ENCODE data around the gene INPP5A. TPM values are rescaled to one million over a fixed set of nuclear protein-coding genes. Genes with fewer than 3 reads are reported as not detected.

Gene INPP5A
- total and polyA plus RNA-seq, 2 experiments from 2014 or later, result 41.2 to 53.6 TPM

- WGBS (ENCODE audit: low lambda C conversion rate, missing lambda C conversion rate), result 89% methylated on average over 38 of the region's 39 CpGs
- H3K27me3 ChIP-seq, result no peaks in the 10 kb centered on the region
- no peak for DNase-seq (ENCODE audit: low spot score)
These were observed 272.7 kb downstream of the INPP5A start for GRCh38 chr10:132810141-132810806.

DNA sequence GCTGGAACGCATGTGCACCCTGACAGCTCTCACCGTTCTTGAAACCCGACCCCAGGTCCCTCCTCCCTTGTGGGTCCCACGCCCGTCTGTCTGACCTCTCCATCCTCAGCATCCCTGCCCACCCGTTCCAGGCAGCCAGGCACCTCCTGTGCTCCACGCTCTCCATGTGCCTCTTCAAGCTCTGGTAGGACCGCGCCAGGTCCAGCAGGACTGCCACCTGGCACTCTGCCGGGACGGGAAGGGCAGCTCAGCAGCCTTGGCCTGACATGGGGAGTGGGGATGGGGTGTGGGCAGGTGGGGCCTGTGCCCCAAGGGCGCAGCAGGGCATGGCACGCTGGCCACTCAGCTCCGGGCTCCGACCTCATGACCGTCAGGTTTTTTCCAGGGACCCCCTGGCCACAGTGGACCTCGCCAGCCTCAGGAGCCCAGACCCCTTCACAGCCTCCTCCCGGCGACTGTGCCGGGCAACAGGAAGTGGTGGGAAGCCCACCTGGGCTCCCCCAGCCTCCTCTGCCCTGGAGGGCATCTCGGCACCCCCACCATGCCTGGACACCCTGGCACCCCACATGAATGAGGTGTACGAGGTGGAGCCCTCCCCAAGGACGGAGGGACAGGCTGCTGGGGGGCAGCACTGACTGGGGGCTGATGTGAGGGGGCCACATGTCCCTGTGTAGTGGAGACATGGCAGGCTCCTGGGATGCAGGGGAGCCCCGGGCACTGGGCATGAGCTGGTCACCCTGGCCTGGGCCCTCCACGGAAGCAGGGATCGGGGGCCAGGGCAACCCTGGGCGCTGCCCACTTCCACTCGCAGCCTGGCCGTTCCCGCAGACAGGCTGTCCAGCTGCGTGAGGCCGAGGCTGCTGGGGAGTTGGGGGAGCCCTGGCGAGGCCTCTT is 273.5 kb downstream of the INPP5A start:
- no peaks in the 10 kb centered on the region for H3K36me3 ChIP-seq (replicated peaks; ENCODE audit: insufficient read depth, low read depth)
- no peaks in the 10 kb centered on the region for H3K27me3 ChIP-seq
- DNase-seq (ENCODE audit: low spot score), result no peak
- H3K27ac ChIP-seq, result no peak overlapping the region
- H3K4me2 ChIP-seq, result no peak overlapping the region
- TF ChIP-seq EZH2 (IDR thresholded peaks at IDR 0.05; ENCODE audit: borderline replicate concordance) (no peak), EZH2phosphoT487 (IDR thresholded peaks at IDR 0.05; ENCODE audit: low read depth, severe bottlenecking, unreplicated experiment) (no peak), CTCF (IDR thresholded peaks at IDR 0.05; ENCODE audit: poor library complexity) (no peak)
- no peak overlapping the region for H2AFZ ChIP-seq
- WGBS (ENCODE audit: low lambda C conversion rate, missing lambda C conversion rate), result 79% methylated on average over 28 of the region's 33 CpGs
- no peaks in the 10 kb centered on the region for H4K20me1 ChIP-seq (ENCODE audit: insufficient read depth, poor library complexity, severe bottlenecking)
- no peak overlapping the region for H3K4me3 ChIP-seq
- no peaks in the 10 kb centered on the region for H3K79me2 ChIP-seq
- peaks cover 3% of the 10 kb centered on the region for H3K4me1 ChIP-seq (ENCODE audit: insufficient read depth)
- no peaks in the 10 kb centered on the region for H3K9me2 ChIP-seq (replicated peaks; ENCODE audit: insufficient read depth)
- no peaks in the 10 kb centered on the region for H3K9me3 ChIP-seq (ENCODE audit: low read depth)

More at GRCh38 chr10:132810141-132810806, 272.7 kb downstream of the INPP5A start:
- TF ChIP-seq CTCF (IDR thresholded peaks at IDR 0.05; ENCODE audit: poor library complexity) (no peak), EZH2 (IDR thresholded peaks at IDR 0.05; ENCODE audit: borderline replicate concordance) (no peak), EZH2phosphoT487 (IDR thresholded peaks at IDR 0.05; ENCODE audit: low read depth, severe bottlenecking, unreplicated experiment) (no peak)
- no peak overlapping the region for H2AFZ ChIP-seq
- H3K36me3 ChIP-seq (replicated peaks; ENCODE audit: insufficient read depth, low read depth), result no peaks in the 10 kb centered on the region
- no peaks in the 10 kb centered on the region for H4K20me1 ChIP-seq (ENCODE audit: insufficient read depth, poor library complexity, severe bottlenecking)
- peaks cover 3% of the 10 kb centered on the region for H3K4me1 ChIP-seq (ENCODE audit: insufficient read depth)
- H3K4me2 ChIP-seq, result no peak overlapping the region
- H3K9me2 ChIP-seq (replicated peaks; ENCODE audit: insufficient read depth), result no peaks in the 10 kb centered on the region
- no peaks in the 10 kb centered on the region for H3K79me2 ChIP-seq
- no peaks in the 10 kb centered on the region for H3K9me3 ChIP-seq (ENCODE audit: low read depth)
- H3K27ac ChIP-seq, result no peak overlapping the region
- no peak overlapping the region for H3K4me3 ChIP-seq

DNA sequence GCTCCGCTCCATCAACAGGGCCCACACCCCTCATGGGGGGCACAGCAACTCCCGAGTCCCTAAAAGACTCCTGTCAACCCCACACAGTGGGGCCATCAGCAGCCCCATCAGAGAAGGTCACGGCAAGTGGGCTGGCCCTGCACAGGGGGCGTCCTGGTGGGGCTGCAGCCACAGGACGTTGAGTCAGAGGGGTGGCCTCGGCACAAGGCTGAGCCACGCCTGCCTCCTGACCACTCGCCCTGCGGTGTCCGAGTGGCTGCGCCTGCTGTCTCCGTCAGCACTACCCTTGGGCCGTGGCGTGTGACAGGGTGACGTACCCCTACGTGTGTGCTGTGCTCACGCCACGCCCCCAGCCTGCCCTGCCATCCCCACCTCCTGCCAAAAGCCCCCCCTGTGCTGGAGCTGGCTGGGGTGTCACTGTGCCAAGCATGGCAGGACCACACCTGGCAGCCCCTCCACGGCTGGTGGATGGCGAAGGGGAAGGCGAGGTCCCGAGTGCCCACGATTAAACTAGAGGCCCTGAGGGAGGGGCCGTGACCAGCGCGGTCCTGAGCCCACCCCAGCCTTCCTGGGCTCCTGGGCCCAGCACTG is 274.4 kb downstream of the INPP5A start:
- no peaks in the 10 kb centered on the region for H3K27me3 ChIP-seq

More for the DNA sequence above, 274.4 kb downstream of the INPP5A start:
- Histone ChIP-seq H3K9me3 (ENCODE audit: low read depth) (no peaks in the 10 kb centered on the region), H3K9me2 (replicated peaks; ENCODE audit: insufficient read depth) (no peaks in the 10 kb centered on the region), H3K4me2 (no peak overlapping the region), H3K4me1 (ENCODE audit: insufficient read depth) (peaks cover 3% of the 10 kb centered on the region), H3K27ac (no peak overlapping the region), H3K36me3 (replicated peaks; ENCODE audit: insufficient read depth, low read depth) (no peaks in the 10 kb centered on the region), H4K20me1 (ENCODE audit: insufficient read depth, poor library complexity, severe bottlenecking) (no peaks in the 10 kb centered on the region), H3K4me3 (no peak overlapping the region), H3K79me2 (no peaks in the 10 kb centered on the region), H2AFZ (no peak overlapping the region)
- no peak for DNase-seq (ENCODE audit: low spot score)
- TF ChIP-seq EZH2 (IDR thresholded peaks at IDR 0.05; ENCODE audit: borderline replicate concordance) (no peak), CTCF (IDR thresholded peaks at IDR 0.05; ENCODE audit: poor library complexity) (no peak), EZH2phosphoT487 (IDR thresholded peaks at IDR 0.05; ENCODE audit: low read depth, severe bottlenecking, unreplicated experiment) (no peak)
- 93% methylated on average over 16 of the region's 26 CpGs for WGBS (ENCODE audit: low lambda C conversion rate, missing lambda C conversion rate)
